GM19099 (cell line): ENCODE data around the gene DNAJC16.

Source experiments
- POLR2A ChIP-seq: IDR thresholded peaks from 3 replicates; pipeline ENCODE4 v1.6.1; 2011; ENCODE audit warnings: low read depth; ENCODE audit not compliant: insufficient read length; ENCODE audit errors: extremely low read depth

The DNAJC16 gene

GRCh38 chr1:15595809-15596617 lies 69.4 kb downstream of the DNAJC16 start:
- no peak for TF ChIP-seq POLR2A

GRCh38 chr1:15598436-15598835 lies 71.8 kb downstream of the DNAJC16 start:
- no peak for TF ChIP-seq POLR2A

- peak; percentile 65 for TF ChIP-seq POLR2A
Observed at GRCh38 chr1:15603050-15603965, 76.7 kb downstream of the DNAJC16 start.

GRCh38 chr1:15605398-15606383 lies 79.0 kb downstream of the DNAJC16 start:
- no peak for TF ChIP-seq POLR2A

- no peak for TF ChIP-seq POLR2A
Observed at GRCh38 chr1:15609631-15610030, 83.0 kb downstream of the DNAJC16 start.

- no peak for TF ChIP-seq POLR2A
Observed at GRCh38 chr1:15610167-15610566, 83.5 kb downstream of the DNAJC16 start.

- no peak for TF ChIP-seq POLR2A
Observed at GRCh38 chr1:15616373-15617172, 89.9 kb downstream of the DNAJC16 start.

- TF ChIP-seq POLR2A, result peak; percentile 82
Observed at GRCh38 chr1:15617173-15618076, 90.8 kb downstream of the DNAJC16 start, which contains the start of gene DDI2. Gene DDI2 (plus strand): TSS chr1:15617458. CDS start chr1:15617671, 213 bp downstream.

GRCh38 chr1:15618077-15618654 lies 91.5 kb downstream of the DNAJC16 start:
- TF ChIP-seq POLR2A, result no peak

GRCh38 chr1:15618655-15619525 lies 92.2 kb downstream of the DNAJC16 start:
- TF ChIP-seq POLR2A, result no peak

GRCh38 chr1:15620155-15620545 lies 93.5 kb downstream of the DNAJC16 start:
- no peak for TF ChIP-seq POLR2A
